HG02852 (cell line): ENCODE results near the gene SATB2.
A peak's percentile ranks its signal among the peaks of the same experiment; 100 is the strongest.

Experiments
- ATAC-seq: cut with Tn5 transposase; IDR thresholded peaks from one replicate; pipeline ENCODE4 v1.9.1; 2021; ENCODE audit warnings: mild to moderate bottlenecking, moderate library complexity; ENCODE audit not compliant: unreplicated experiment

SATB2 gene

GRCh38 chr2:199273042-199273511 is 184.7 kb downstream of the SATB2 start:
- no peak for ATAC-seq

DNA sequence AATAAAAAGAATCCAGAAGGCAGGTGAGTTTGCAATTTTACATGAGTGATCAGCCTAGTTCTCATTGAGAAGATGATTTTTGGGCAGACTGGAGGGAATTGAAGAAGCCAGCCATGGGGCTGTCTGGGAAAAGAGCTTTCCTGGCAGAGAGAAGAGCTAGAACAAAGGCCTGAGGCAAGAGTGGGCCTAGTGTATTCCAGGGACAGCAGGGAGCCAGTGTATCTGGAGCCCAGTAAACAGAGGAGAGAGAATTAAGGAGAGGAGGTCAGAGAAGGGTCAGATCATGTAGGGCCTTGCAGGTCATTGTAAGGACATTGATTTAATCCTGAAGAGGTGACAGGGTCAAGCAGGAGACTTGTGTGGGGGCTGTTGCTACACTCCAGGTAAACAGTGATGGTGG is 195.8 kb downstream of the SATB2 start:
- ATAC-seq = no peak

DNA sequence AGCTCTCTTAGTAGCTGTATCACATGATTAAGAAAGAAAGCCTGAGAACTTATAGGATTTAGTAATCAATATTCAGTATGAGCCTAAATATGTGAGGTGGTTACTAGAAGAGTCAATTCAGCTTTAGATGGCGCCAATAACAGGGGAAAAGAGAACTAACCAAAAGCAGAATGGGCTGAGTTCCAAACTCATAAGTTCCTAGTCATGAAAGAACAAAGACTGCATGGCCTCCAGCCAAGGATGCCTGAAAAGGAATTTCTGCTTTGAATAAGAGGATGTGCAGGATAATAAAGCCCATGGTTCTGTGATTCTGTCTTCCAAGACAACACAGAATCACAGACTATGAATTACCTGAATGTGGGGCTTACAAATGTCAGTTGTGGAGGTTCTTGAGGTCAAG is 196.5 kb downstream of the SATB2 start:
- ATAC-seq = no peak

GRCh38 chr2:199259671-199260070 is 198.1 kb downstream of the SATB2 start:
- ATAC-seq = no peak

GRCh38 chr2:199258291-199258690 is 199.4 kb downstream of the SATB2 start:
- ATAC-seq = no peak

- ATAC-seq = no peak
These were observed 200.2 kb downstream of the SATB2 start for GRCh38 chr2:199257261-199258224.

DNA sequence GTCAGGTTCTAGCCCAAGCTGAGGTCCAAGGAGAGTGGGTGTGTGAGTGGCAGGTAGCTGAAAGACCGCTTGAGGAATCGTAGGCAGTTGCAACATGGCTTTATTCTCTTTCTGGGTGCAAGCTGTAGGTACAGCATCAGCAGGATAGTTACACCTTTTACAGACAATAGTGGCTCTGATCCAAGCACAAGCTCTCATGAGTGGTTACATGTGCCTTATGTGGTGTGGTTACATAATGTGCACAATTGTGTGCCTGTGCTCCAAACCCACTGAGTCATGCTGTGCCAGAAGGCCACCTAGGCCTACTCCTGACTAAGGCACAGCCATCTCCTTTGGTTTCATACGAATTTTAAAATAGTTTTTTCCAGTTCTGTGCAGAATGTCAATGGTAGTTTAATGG is 227.6 kb downstream of the SATB2 start:
- no peak for ATAC-seq

- ATAC-seq = peak; percentile 95
These were observed 228.6 kb downstream of the SATB2 start for GRCh38 chr2:199228887-199229819.

DNA sequence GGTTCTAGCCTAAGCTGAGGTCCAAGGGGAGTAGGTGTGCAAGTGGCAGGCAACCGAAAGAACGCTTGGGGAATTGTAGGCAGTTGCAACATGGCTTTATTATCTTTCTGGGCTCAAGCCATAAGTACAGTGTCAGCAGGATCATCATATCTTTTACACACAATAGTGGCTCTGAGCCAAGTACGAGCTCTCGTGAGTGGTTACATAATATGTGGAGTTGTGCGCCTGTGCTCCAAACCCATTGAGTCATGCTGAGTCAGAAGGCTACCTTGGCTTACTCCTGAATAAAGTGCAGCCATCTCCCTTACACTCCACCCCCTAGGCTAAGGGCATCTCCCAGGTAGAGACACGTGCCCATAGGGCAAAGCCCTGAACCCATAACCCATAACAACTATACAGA is 233.9 kb downstream of the SATB2 start:
- no peak for ATAC-seq

DNA sequence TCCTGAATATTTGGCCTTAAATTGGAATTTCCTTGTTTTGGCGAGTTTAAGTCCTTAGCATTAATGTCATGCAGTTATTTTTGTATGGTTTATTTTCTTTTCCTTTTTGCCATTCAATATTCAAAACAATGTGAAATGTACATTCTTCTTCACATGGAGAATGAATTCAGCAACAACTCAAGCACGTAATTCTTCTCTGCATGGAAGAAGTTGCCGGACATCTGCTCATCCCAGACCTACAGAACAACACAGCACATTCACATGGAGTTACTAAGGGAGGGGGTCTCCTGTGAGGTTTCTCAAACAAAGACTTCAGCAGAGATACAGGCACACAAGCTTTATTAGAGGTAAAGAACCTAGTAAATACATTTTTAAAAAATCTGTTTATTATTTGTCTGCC is 236.8 kb downstream of the SATB2 start:
- no peak for ATAC-seq

GRCh38 chr2:199219551-199219950 is 238.2 kb downstream of the SATB2 start:
- ATAC-seq = no peak
